GM12878 (cell line): Measurements from ENCODE around the gene MT1E. TPM values are rescaled to one million over a fixed set of nuclear protein-coding genes. Genes with fewer than 3 reads are reported as not detected.

Experiments
- ATAC-seq: fragments of 200-7000 bp; cut with Tn5 transposase; 3 replicates; pipeline ENCODE4 v1.9.1; 2020; ENCODE audit warnings: mild to moderate bottlenecking, moderate library complexity
- BruUV-seq: library from RNA; stranded (reverse); fragments of 400-500 nt; replicated peaks from 2 replicates; lab custom pipeline; 2021; lab: Mats Ljungman, UMichigan
- CTCF ChIA-PET: fragments of 300-600 bp; sonication (Branson Sonifier 250); formaldehyde crosslinking; extraction: SDS; loops from one replicate; lab custom pipeline; 2021; ENCODE audit warnings: inconsistent platforms; lab: Yijun Ruan, JAX
- POLR2A ChIA-PET: fragments of 350-600 bp; formaldehyde crosslinking; extraction: SDS; loops from one replicate; lab custom pipeline; 2021; ENCODE audit warnings: inconsistent platforms; lab: Charles Lee
- RAD21 ChIA-PET: fragments of 300-600 bp; sonication (Branson Sonifier 250); formaldehyde crosslinking; loops from one replicate; lab custom pipeline; 2023; ENCODE audit warnings: antibody characterized with exemption; ENCODE audit not compliant: unreplicated experiment; lab: Charles Lee
- SMC1A ChIA-PET: fragments of 300-600 bp; sonication (Branson Sonifier 250); formaldehyde crosslinking; loops from one replicate; lab custom pipeline; 2023; ENCODE audit not compliant: unreplicated experiment, uncharacterized antibody; lab: Charles Lee
- DNase-seq: peaks from one replicate; pipeline ENCODE4 v3.0.0-alpha.2; 2011; ENCODE audit warnings: low read depth, low spot score
- FAIRE-seq: peaks from 3 replicates; lab custom pipeline; 2011; peaks lifted over from hg19 to GRCh38; lab: Jason Lieb, UNC
- H2AFZ ChIP-seq: 2 replicates; pipeline ENCODE4 v1.6.0; 2011; ENCODE audit warnings: low read depth, low read length, control low read depth; ENCODE audit not compliant: control insufficient read depth
- H3K27ac ChIP-seq: 2 replicates; pipeline ENCODE4 v1.5.1; 2011; ENCODE audit warnings: control low read depth; ENCODE audit not compliant: control insufficient read depth, insufficient read depth
- H3K27me3 ChIP-seq, 2 experiments: replicated peaks in 1 of 2; 2 replicates each; pipeline versions ENCODE4 v1.6.0 to v1.6.1; 2011; ENCODE audit warnings: low read length in 1 of 2; ENCODE audit not compliant: control insufficient read depth in 2 of 2, insufficient read depth in 2 of 2
- H3K36me3 ChIP-seq, 2 experiments: 2 replicates each; pipeline ENCODE4 v1.5.1; 2011; ENCODE audit warnings: low read length in 1 of 2; ENCODE audit not compliant: control insufficient read depth in 2 of 2, insufficient read depth in 2 of 2
- H3K4me1 ChIP-seq: 2 replicates; pipeline ENCODE4 v1.6.1; 2011; ENCODE audit warnings: mild to moderate bottlenecking, low read length, moderate library complexity, mixed read lengths; ENCODE audit not compliant: control insufficient read depth, insufficient read depth
- H3K4me2 ChIP-seq: 2 replicates; pipeline ENCODE4 v1.6.0; 2011; ENCODE audit warnings: control low read depth; ENCODE audit not compliant: control insufficient read depth, insufficient read depth
- H3K4me3 ChIP-seq: fragments of 200-600 bp; sonication (generic); 2 replicates; pipeline ENCODE4 v1.5.1; 2016
- H3K79me2 ChIP-seq: 2 replicates; pipeline ENCODE4 v1.6.0; 2011; ENCODE audit warnings: low read length; ENCODE audit not compliant: control insufficient read depth, insufficient read depth
- H3K9ac ChIP-seq: 2 replicates; pipeline ENCODE4 v1.8.0; 2011; ENCODE audit warnings: low read length, control low read depth, mixed read lengths; ENCODE audit not compliant: control insufficient read depth, insufficient read depth
- H3K9me3 ChIP-seq: replicated peaks from 3 replicates; pipeline ENCODE4 v1.5.1; 2011; ENCODE audit warnings: mild to moderate bottlenecking, low read length; ENCODE audit not compliant: control insufficient read depth, insufficient read depth
- H4K20me1 ChIP-seq: 2 replicates; pipeline ENCODE4 v1.6.0; 2011; ENCODE audit not compliant: control insufficient read depth, insufficient read depth
- ATF7 ChIP-seq: fragments of 450-650 bp; IDR thresholded peaks from 2 replicates; pipeline ENCODE4 v1.6.1; 2016; ENCODE audit warnings: low read depth, mild to moderate bottlenecking
- BHLHE40 ChIP-seq, 2 experiments: fragments of 450-650 bp in 1 of 2; IDR thresholded peaks; 2 replicates each; pipeline ENCODE4 v1.6.1; 2011 to 2017; ENCODE audit warnings: low read depth in 2 of 2, borderline replicate concordance in 1 of 2, improper control_type of control experiment in 1 of 2, low read length in 1 of 2, mild to moderate bottlenecking in 1 of 2
- FOXK2 ChIP-seq: fragments of 450-650 bp; IDR thresholded peaks from 2 replicates; pipeline ENCODE4 v1.6.1; 2017; ENCODE audit warnings: mild to moderate bottlenecking, moderate library complexity
- LARP7 ChIP-seq: fragments of 450-650 bp; IDR thresholded peaks from 2 replicates; pipeline ENCODE4 v1.6.1; 2017; ENCODE audit warnings: mild to moderate bottlenecking
- PML ChIP-seq: IDR thresholded peaks from 2 replicates; pipeline ENCODE4 v1.6.1; 2012; ENCODE audit warnings: low read length, inconsistent platforms
- POLR2A ChIP-seq: IDR thresholded peaks from 2 replicates; pipeline ENCODE4 v1.6.1; 2011; ENCODE audit warnings: low read depth, mild to moderate bottlenecking, low read length
- RAD51 ChIP-seq: fragments of 450-650 bp; IDR thresholded peaks from 2 replicates; pipeline ENCODE4 v1.6.1; 2016; ENCODE audit warnings: moderate library complexity, mild to moderate bottlenecking, inconsistent platforms
- SMAD1 ChIP-seq: fragments of 450-650 bp; IDR thresholded peaks from 2 replicates; pipeline ENCODE4 v1.6.1; 2018; ENCODE audit warnings: mild to moderate bottlenecking, low read depth; ENCODE audit not compliant: partially characterized antibody
- SRF ChIP-seq, 2 experiments: IDR thresholded peaks; 2 replicates each; pipeline ENCODE4 v1.6.1; 2011; ENCODE audit warnings: low read depth in 2 of 2, low read length in 2 of 2, mild to moderate bottlenecking in 1 of 2, moderate library complexity in 1 of 2
- WGBS: methylation state at CpG from one replicate; pipeline ENCODE4 v1.1.6; 2016; ENCODE audit warnings: low lambda C conversion rate; ENCODE audit not compliant: insufficient replicate concordance, insufficient coverage; ENCODE audit errors: missing lambda C conversion rate; 5-methylcytosine and 5-hydroxymethylcytosine counted together
- in situ Hi-C: fragments of 300-500 bp; cut with MboI; formaldehyde crosslinking; loops from 9 replicates; pipeline ENCODE4 v1.14.3; 2018; ENCODE audit warnings: mixed read lengths
- intact Hi-C: fragments of 100-400 bp; cut with micrococcal nuclease; formaldehyde crosslinking; loops from one replicate; pipeline ENCODE4 v1.14.2; 2022; ENCODE audit not compliant: unreplicated experiment
- polyA plus RNA-seq, 11 experiments: library from polyadenylated mRNA; depleted of rRNA in 4 of 11; unstranded in 6 of 11; stranded (reverse) in 5 of 11; fragments of >200 nt; fragmentation: Nextera tagmentation in 4 of 11; fragmentation: Illumina TruSeq in 1 of 11; extraction: Ambion mirVana in 4 of 11; extraction: Trizol in 1 of 11; gene quantifications; 1 replicate in 1 of 11; 2 replicates in 10 of 11; pipeline versions ENCODE4 v1.2.1 to v1.2.3, GENCODE V29; 2011 to 2016; ENCODE audit warnings: inconsistent platforms in 2 of 11, missing spikeins in 2 of 11, low read depth in 1 of 11
- total RNA-seq, 4 experiments: library from RNA; depleted of rRNA in 3 of 4; stranded (reverse); fragments of >200 nt in 3 of 4; fragmentation: Illumina TruSeq in 1 of 4; extraction: Trizol in 1 of 4; gene quantifications; 2 replicates each; pipeline versions ENCODE4 v1.2.1 to v1.2.3, GENCODE V29; 2013 to 2021
- TF ChIP-seq, protein P1 (sequence below): IDR thresholded peaks from 2 replicates; pipeline ENCODE4 v1.6.1; 2012; ENCODE audit warnings: low read length, inconsistent platforms

Gene MT1E
- total and polyA plus RNA-seq, 10 of the 15 experiments (the other 5 are each of a cell fraction or from before 2014, with no cell fraction given), result 5.8 to 22.3 (median 16.5) TPM

DNA sequence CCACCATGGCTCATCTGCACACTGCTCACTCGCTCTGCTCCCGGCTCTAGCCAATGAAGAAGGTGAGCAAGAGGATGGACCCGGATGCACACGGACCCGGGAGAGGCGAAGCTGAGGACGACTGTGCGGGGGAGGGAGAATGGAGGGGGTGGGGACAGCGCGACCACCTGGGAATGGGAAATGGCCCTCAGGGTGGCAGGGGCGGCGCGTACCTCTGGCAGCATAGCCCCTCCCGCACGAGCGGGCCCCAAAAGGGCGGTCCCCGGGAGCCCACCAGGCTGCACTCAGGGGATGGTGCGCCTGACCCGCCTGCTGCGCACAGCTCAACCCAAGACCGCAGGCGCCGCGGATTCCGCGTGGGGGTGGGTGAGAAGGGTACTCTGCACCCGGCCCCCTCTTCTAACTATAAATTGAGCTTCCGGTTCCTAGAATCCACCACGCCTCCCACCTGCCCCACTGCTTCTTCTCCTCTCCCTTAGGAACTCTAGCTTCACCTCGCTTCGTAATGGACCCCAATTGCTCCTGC is 50.2 kb downstream of the MT1E start:
- H2AFZ ChIP-seq, result peak overlapping the region; percentile 47; the same call in 1 of the 2 replicates
- no peak overlapping the region for H3K4me3 ChIP-seq
- 26% methylated on average over 27 of the region's 32 CpGs for WGBS
- DNase-seq, result no peak
- H3K27ac ChIP-seq, result no peak overlapping the region
- no peaks in the 10 kb centered on the region for H3K9me3 ChIP-seq
- POLR2A ChIA-PET, result no interaction called here
- TF ChIP-seq SMAD1 (no peak), LARP7 (0 out of 2 replicates have a peak, but pooled peaks have one; percentile 53), FOXK2 (no peak), SRF (IDR thresholded peaks at IDR 0.05; ENCODE audit: low read depth in 2 of 2, low read length in 2 of 2) (no peak), RAD51 (no peak), POLR2A (no peak), ATF7 (no peak), BHLHE40 (IDR thresholded peaks at IDR 0.05; ENCODE audit: borderline replicate concordance in 1 of 2, low read depth in 2 of 2, low read length in 1 of 2) (0 out of 4 replicates have a peak, but pooled peaks of 1 of the 2 experiments have one; percentile 26), PML (no peak)
- TF ChIP-seq, protein P1, sequence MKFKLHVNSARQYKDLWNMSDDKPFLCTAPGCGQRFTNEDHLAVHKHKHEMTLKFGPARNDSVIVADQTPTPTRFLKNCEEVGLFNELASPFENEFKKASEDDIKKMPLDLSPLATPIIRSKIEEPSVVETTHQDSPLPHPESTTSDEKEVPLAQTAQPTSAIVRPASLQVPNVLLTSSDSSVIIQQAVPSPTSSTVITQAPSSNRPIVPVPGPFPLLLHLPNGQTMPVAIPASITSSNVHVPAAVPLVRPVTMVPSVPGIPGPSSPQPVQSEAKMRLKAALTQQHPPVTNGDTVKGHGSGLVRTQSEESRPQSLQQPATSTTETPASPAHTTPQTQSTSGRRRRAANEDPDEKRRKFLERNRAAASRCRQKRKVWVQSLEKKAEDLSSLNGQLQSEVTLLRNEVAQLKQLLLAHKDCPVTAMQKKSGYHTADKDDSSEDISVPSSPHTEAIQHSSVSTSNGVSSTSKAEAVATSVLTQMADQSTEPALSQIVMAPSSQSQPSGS, result no peak
- peak; percentile 75 for ATAC-seq
- in situ Hi-C loops, result loop anchor here (25.0 kb wide), 1 partner anchor 738 kb away; no protein-coding TSS in a partner anchor
- SMC1A ChIA-PET, result interaction anchor here (0.7 to 1.8 kb wide), 4 partner anchors 22 to 267 kb away, joined by 3 to 8 read pairs (median 3); no protein-coding TSS in a partner anchor
- intact Hi-C loops, result no loop called here
- peaks cover under 1 to 4% of the 10 kb centered on the region in 2 experiments; a peak in 3 of 4 replicates for H3K27me3 ChIP-seq
- H4K20me1 ChIP-seq, result no peaks in the 10 kb centered on the region
- RAD21 ChIA-PET, result interaction anchor here (1.1 to 2.1 kb wide), 3 partner anchors 26 to 71 kb away, joined by 3 to 10 read pairs (median 6); partner anchors contain the start of gene MT2A
- no peaks in the 10 kb centered on the region for H3K4me1 ChIP-seq
- no peaks in the 10 kb centered on the region for H3K79me2 ChIP-seq
- no peak overlapping the region for H3K9ac ChIP-seq
- CTCF ChIA-PET, result interaction anchor here (1.1 to 2.7 kb wide), 2 partner anchors 26 to 101 kb away, joined by 3 to 15 read pairs; no protein-coding TSS in a partner anchor
- no peaks in the 10 kb centered on the region for H3K36me3 ChIP-seq
- no TSS peak for BruUV-seq
- FAIRE-seq, result no peak
- peak overlapping the region; percentile 48 for H3K4me2 ChIP-seq

Other genes starting within 250 kb of the MT1E start
Only the 7 nearest of the 16 such genes appear.
- gene MT3, start 36.3 kb upstream of the MT1E start, total RNA-seq (2014; rRNA removed), result not detected in 2 replicates
- not detected in 2 replicates for gene MT3, start 36.3 kb upstream of the MT1E start, total RNA-seq (2014; rRNA removed; fragmentation: Illumina TruSeq; extraction: Trizol)
- gene MT3, start 36.3 kb upstream of the MT1E start, total RNA-seq (2021), result not detected in 2 replicates
- gene MT3, start 36.3 kb upstream of the MT1E start, polyA plus RNA-seq (2011; rRNA removed), result 0.24 and 0.41 TPM in 2 replicates
- gene MT3, start 36.3 kb upstream of the MT1E start, polyA plus RNA-seq (2014; fragmentation: Illumina TruSeq; extraction: Trizol), result not detected in 2 replicates
- not detected for gene MT3, start 36.3 kb upstream of the MT1E start, polyA plus RNA-seq (2014; fragmentation: Nextera tagmentation; extraction: Ambion mirVana)
- not detected in 2 replicates for gene MT3, start 36.3 kb upstream of the MT1E start, polyA plus RNA-seq (2014; rRNA removed)
- not detected for gene MT3, start 36.3 kb upstream of the MT1E start, polyA plus RNA-seq (2016; fragmentation: Nextera tagmentation; extraction: Ambion mirVana)
- gene MT2A, start 17.2 kb upstream of the MT1E start, total RNA-seq (2014; rRNA removed), result 19.0 and 20.1 TPM in 2 replicates
- gene MT2A, start 17.2 kb upstream of the MT1E start, total RNA-seq (2014; rRNA removed; fragmentation: Illumina TruSeq; extraction: Trizol), result 10.7 and 12.7 TPM in 2 replicates
- 44.8 and 54.8 TPM in 2 replicates for gene MT2A, start 17.2 kb upstream of the MT1E start, total RNA-seq (2021)
- 8.1 and 11.3 TPM in 2 replicates for gene MT2A, start 17.2 kb upstream of the MT1E start, polyA plus RNA-seq (2011; rRNA removed)
- 0.41 and 7.3 TPM in 2 replicates for gene MT2A, start 17.2 kb upstream of the MT1E start, polyA plus RNA-seq (2014; fragmentation: Illumina TruSeq; extraction: Trizol)
- 10 to 100 TPM; 56.3 to 75.3 TPM for gene MT2A, start 17.2 kb upstream of the MT1E start, polyA plus RNA-seq (2014; fragmentation: Nextera tagmentation; extraction: Ambion mirVana)
- 52.3 and 59.0 TPM in 2 replicates for gene MT2A, start 17.2 kb upstream of the MT1E start, polyA plus RNA-seq (2014; rRNA removed)
- 100 to 1,000 TPM; 270 to 271 TPM for gene MT2A, start 17.2 kb upstream of the MT1E start, polyA plus RNA-seq (2016; fragmentation: Nextera tagmentation; extraction: Ambion mirVana)
- not detected in 2 replicates for gene MT1M, start 6.9 kb downstream of the MT1E start, total RNA-seq (2014; rRNA removed)
- not detected in 2 replicates for gene MT1M, start 6.9 kb downstream of the MT1E start, total RNA-seq (2014; rRNA removed; fragmentation: Illumina TruSeq; extraction: Trizol)
- gene MT1M, start 6.9 kb downstream of the MT1E start, total RNA-seq (2021), result not detected in 2 replicates
- not detected in 2 replicates for gene MT1M, start 6.9 kb downstream of the MT1E start, polyA plus RNA-seq (2011; rRNA removed)
- gene MT1M, start 6.9 kb downstream of the MT1E start, polyA plus RNA-seq (2014; fragmentation: Illumina TruSeq; extraction: Trizol), result not detected in 2 replicates
- not detected for gene MT1M, start 6.9 kb downstream of the MT1E start, polyA plus RNA-seq (2014; fragmentation: Nextera tagmentation; extraction: Ambion mirVana)
- gene MT1M, start 6.9 kb downstream of the MT1E start, polyA plus RNA-seq (2014; rRNA removed), result not detected in 2 replicates
- gene MT1M, start 6.9 kb downstream of the MT1E start, polyA plus RNA-seq (2016; fragmentation: Nextera tagmentation; extraction: Ambion mirVana), result not detected
- not detected in 2 replicates for gene MT1A, start 12.9 kb downstream of the MT1E start, total RNA-seq (2014; rRNA removed)
- not detected in 2 replicates for gene MT1A, start 12.9 kb downstream of the MT1E start, total RNA-seq (2014; rRNA removed; fragmentation: Illumina TruSeq; extraction: Trizol)
- gene MT1A, start 12.9 kb downstream of the MT1E start, total RNA-seq (2021), result not detected in 2 replicates
- gene MT1A, start 12.9 kb downstream of the MT1E start, polyA plus RNA-seq (2011; rRNA removed), result not detected in 2 replicates
- gene MT1A, start 12.9 kb downstream of the MT1E start, polyA plus RNA-seq (2014; fragmentation: Illumina TruSeq; extraction: Trizol), result not detected in 2 replicates
- not detected for gene MT1A, start 12.9 kb downstream of the MT1E start, polyA plus RNA-seq (2014; fragmentation: Nextera tagmentation; extraction: Ambion mirVana)
- not detected in 2 replicates for gene MT1A, start 12.9 kb downstream of the MT1E start, polyA plus RNA-seq (2014; rRNA removed)
- gene MT1A, start 12.9 kb downstream of the MT1E start, polyA plus RNA-seq (2016; fragmentation: Nextera tagmentation; extraction: Ambion mirVana), result not detected
- not detected in 2 replicates for gene MT1B, start 26.1 kb downstream of the MT1E start, total RNA-seq (2014; rRNA removed)
- gene MT1B, start 26.1 kb downstream of the MT1E start, total RNA-seq (2014; rRNA removed; fragmentation: Illumina TruSeq; extraction: Trizol), result not detected in 2 replicates
- not detected in 2 replicates for gene MT1B, start 26.1 kb downstream of the MT1E start, total RNA-seq (2021)
- not detected in 2 replicates for gene MT1B, start 26.1 kb downstream of the MT1E start, polyA plus RNA-seq (2011; rRNA removed)
- not detected in 2 replicates for gene MT1B, start 26.1 kb downstream of the MT1E start, polyA plus RNA-seq (2014; fragmentation: Illumina TruSeq; extraction: Trizol)
- gene MT1B, start 26.1 kb downstream of the MT1E start, polyA plus RNA-seq (2014; fragmentation: Nextera tagmentation; extraction: Ambion mirVana), result not detected
- not detected in 2 replicates for gene MT1B, start 26.1 kb downstream of the MT1E start, polyA plus RNA-seq (2014; rRNA removed)
- not detected for gene MT1B, start 26.1 kb downstream of the MT1E start, polyA plus RNA-seq (2016; fragmentation: Nextera tagmentation; extraction: Ambion mirVana)
- 0.27 and 1.5 TPM in 2 replicates for gene MT1F, start 32.2 kb downstream of the MT1E start, total RNA-seq (2014; rRNA removed)
- gene MT1F, start 32.2 kb downstream of the MT1E start, total RNA-seq (2014; rRNA removed; fragmentation: Illumina TruSeq; extraction: Trizol), result not detected in 2 replicates
- 0.40 and 1.1 TPM in 2 replicates for gene MT1F, start 32.2 kb downstream of the MT1E start, total RNA-seq (2021)
- 1.8 and 2.4 TPM in 2 replicates for gene MT1F, start 32.2 kb downstream of the MT1E start, polyA plus RNA-seq (2011; rRNA removed)
- 0.28 TPM in 1 of 2 replicates, not detected in the other for gene MT1F, start 32.2 kb downstream of the MT1E start, polyA plus RNA-seq (2014; fragmentation: Illumina TruSeq; extraction: Trizol)
- gene MT1F, start 32.2 kb downstream of the MT1E start, polyA plus RNA-seq (2014; fragmentation: Nextera tagmentation; extraction: Ambion mirVana), result 1 to 10 TPM in 1 of 2 experiments, under 1 TPM in 1; 0.57 to 1.1 TPM
- gene MT1F, start 32.2 kb downstream of the MT1E start, polyA plus RNA-seq (2014; rRNA removed), result 1.3 and 1.4 TPM in 2 replicates
- 1 to 10 TPM; 1.1 to 2.5 TPM for gene MT1F, start 32.2 kb downstream of the MT1E start, polyA plus RNA-seq (2016; fragmentation: Nextera tagmentation; extraction: Ambion mirVana)
- 3.5 and 4.5 TPM in 2 replicates for gene MT1G, start 42.3 kb downstream of the MT1E start, total RNA-seq (2014; rRNA removed)
- gene MT1G, start 42.3 kb downstream of the MT1E start, total RNA-seq (2014; rRNA removed; fragmentation: Illumina TruSeq; extraction: Trizol), result 1.2 TPM in 1 of 2 replicates, not detected in the other
- gene MT1G, start 42.3 kb downstream of the MT1E start, total RNA-seq (2021), result 3.0 and 4.2 TPM in 2 replicates
- 2.7 and 2.8 TPM in 2 replicates for gene MT1G, start 42.3 kb downstream of the MT1E start, polyA plus RNA-seq (2011; rRNA removed)
- 2.2 TPM in 1 of 2 replicates, not detected in the other for gene MT1G, start 42.3 kb downstream of the MT1E start, polyA plus RNA-seq (2014; fragmentation: Illumina TruSeq; extraction: Trizol)
- 1 to 10 TPM; 8.7 to 9.1 TPM for gene MT1G, start 42.3 kb downstream of the MT1E start, polyA plus RNA-seq (2014; fragmentation: Nextera tagmentation; extraction: Ambion mirVana)
- gene MT1G, start 42.3 kb downstream of the MT1E start, polyA plus RNA-seq (2014; rRNA removed), result 4.7 and 8.7 TPM in 2 replicates
- 1 to 10 TPM; 8.2 to 8.3 TPM for gene MT1G, start 42.3 kb downstream of the MT1E start, polyA plus RNA-seq (2016; fragmentation: Nextera tagmentation; extraction: Ambion mirVana)